Ascending aorta (tissue), 2 donors: ENCODE measurements around the gene TOX3. TPM values are rescaled to one million over a fixed set of nuclear protein-coding genes. Genes with fewer than 3 reads are reported as not detected.

Experiments used
- DNase-seq, 2 donors: peaks; one replicate each; pipeline ENCODE4 v3.0.0-alpha.2; 2019; ENCODE audit warnings: low spot score in 2 of 2
- H3K27ac ChIP-seq, 2 donors: fragments of 200-600 bp; sonication (generic); one replicate each; pipeline ENCODE4 v1.5.1; 2016 to 2017; ENCODE audit warnings: mild to moderate bottlenecking in 1 of 2
- H3K27me3 ChIP-seq: fragments of 200-600 bp; sonication (generic); one replicate; pipeline ENCODE4 v1.5.1; 2017
- H3K36me3 ChIP-seq, 2 donors: fragments of 200-600 bp; sonication (generic); one replicate each; pipeline ENCODE4 v1.5.1; 2016
- H3K4me1 ChIP-seq, 2 donors: fragments of 200-600 bp; sonication (generic); one replicate each; pipeline ENCODE4 v1.5.1; 2016 to 2017; ENCODE audit warnings: mild to moderate bottlenecking in 1 of 2
- H3K4me3 ChIP-seq, 2 donors: fragments of 200-600 bp; sonication (generic); one replicate each; pipeline ENCODE4 v1.5.1; 2016 to 2017; ENCODE audit warnings: mild to moderate bottlenecking in 1 of 2
- H3K9me3 ChIP-seq, 2 donors: fragments of 200-600 bp; sonication (generic); one replicate each; pipeline ENCODE4 v1.5.1; 2016
- CTCF ChIP-seq, 3 experiments: fragments of 200-600 bp in 2 of 3; fragments of 450-650 bp in 1 of 3; sonication (generic) in 2 of 3; IDR thresholded peaks; one replicate each; pipeline ENCODE4 v1.5.1; 2016 to 2019; ENCODE audit warnings: antibody characterized with exemption in 3 of 3, mild to moderate bottlenecking in 1 of 3, moderate library complexity in 1 of 3
- intact Hi-C: fragments of 100-400 bp; cut with DNase I; formaldehyde crosslinking; loops from one replicate; pipeline ENCODE4 v1.15.1; 2023
- total RNA-seq: library from RNA; depleted of rRNA; stranded (reverse); fragments of >200 nt; gene quantifications from one replicate; pipeline ENCODE4 v1.1.0, GENCODE V29; 2016

The TOX3 gene
- total RNA-seq, 1 donor from 2014 or later, result not detected

GRCh38 chr16:52496051-52496876 is 50.7 kb downstream of the TOX3 start:
- no peak for DNase-seq
- no peaks in the 10 kb centered on the region for H3K9me3 ChIP-seq
- no peak overlapping the region for H3K27ac ChIP-seq
- intact Hi-C loops, result no loop called here
- H3K4me1 ChIP-seq, result no peaks in the 10 kb centered on the region
- no peaks in the 10 kb centered on the region for H3K27me3 ChIP-seq
- H3K36me3 ChIP-seq, result no peaks in the 10 kb centered on the region
- TF ChIP-seq CTCF (IDR thresholded peaks at IDR 0.05), result no peak
- H3K4me3 ChIP-seq, result no peak overlapping the region

DNA sequence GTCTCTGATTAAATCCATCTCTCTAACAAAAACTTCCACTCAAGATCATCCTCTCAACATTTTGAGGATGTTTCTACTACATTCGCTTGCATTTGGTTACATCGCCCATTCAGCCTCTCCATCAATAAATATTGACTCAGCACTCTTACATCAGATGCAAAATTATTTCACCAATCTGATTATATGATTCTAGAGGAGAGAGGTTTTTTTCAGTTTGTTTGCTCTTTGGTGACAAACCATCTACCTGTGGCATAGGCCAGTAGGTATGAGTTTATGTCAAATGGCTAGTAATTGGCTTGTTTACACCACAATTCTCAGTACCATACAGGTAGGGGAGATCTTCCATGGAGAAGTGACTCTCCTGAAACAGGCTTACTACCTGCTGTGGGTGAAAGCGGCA is 52.3 kb downstream of the TOX3 start:
- Histone ChIP-seq H3K9me3 (no peaks in the 10 kb centered on the region), H3K4me3 (no peak overlapping the region), H3K36me3 (no peaks in the 10 kb centered on the region), H3K27me3 (no peaks in the 10 kb centered on the region), H3K4me1 (no peaks in the 10 kb centered on the region), H3K27ac (no peak overlapping the region)
- no peak for DNase-seq
- intact Hi-C loops, result no loop called here
- no peak for TF ChIP-seq CTCF (IDR thresholded peaks at IDR 0.05)

DNA sequence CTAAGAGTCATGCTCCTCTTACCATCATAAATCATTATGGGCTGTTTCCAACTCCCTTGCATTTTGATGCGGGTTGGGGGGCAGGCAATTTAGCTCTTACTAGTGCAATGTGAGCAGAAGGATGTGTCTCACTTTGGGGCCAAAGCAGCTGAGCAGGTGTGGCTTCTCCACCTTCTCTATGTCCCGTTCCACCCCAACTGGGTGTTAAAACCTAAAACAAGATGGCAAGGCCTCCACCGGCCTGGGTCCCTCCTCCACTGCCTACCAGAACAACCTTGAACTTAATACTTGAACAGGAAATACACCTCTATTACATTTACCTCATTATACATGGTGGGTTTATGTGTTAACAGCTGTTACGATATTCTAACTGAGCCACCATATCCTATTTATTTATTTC is 52.8 kb downstream of the TOX3 start:
- H3K4me3 ChIP-seq, result no peak overlapping the region
- H3K27ac ChIP-seq, result no peak overlapping the region
- H3K36me3 ChIP-seq, result no peaks in the 10 kb centered on the region
- TF ChIP-seq CTCF (IDR thresholded peaks at IDR 0.05), result no peak
- no peaks in the 10 kb centered on the region for H3K27me3 ChIP-seq
- no peaks in the 10 kb centered on the region for H3K4me1 ChIP-seq
- DNase-seq, result no peak
- intact Hi-C loops, result no loop called here
- no peaks in the 10 kb centered on the region for H3K9me3 ChIP-seq

DNA sequence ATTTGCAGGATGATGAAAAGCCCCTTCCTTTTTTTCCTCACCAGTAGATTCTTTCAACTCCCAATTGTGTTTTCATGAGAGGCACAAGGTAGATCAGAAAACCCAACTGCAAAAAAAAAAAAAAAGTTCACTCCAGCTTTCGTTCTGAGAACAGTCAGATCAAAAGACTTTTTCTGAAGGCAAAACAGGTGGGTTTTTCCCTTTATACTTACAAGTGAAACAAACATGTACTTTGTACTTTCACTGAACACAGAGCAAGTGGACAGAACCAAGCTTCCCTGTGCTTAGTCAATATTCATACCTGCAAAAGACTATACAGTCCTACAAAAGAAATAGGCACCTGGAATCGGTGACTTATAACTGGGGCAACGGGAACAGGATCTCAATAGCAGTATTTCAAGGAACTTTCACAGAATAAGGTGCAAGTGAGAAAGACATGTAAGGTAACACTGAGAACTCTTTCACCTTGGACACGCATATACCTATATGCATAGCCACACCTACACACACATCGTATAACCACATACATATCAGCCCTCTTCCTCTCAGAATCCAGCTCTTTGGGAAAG is 54.1 kb downstream of the TOX3 start:
- no peak for TF ChIP-seq CTCF (IDR thresholded peaks at IDR 0.05)
- Histone ChIP-seq H3K27ac (no peak overlapping the region), H3K4me1 (no peaks in the 10 kb centered on the region), H3K36me3 (no peaks in the 10 kb centered on the region), H3K9me3 (no peaks in the 10 kb centered on the region), H3K27me3 (no peaks in the 10 kb centered on the region), H3K4me3 (no peak overlapping the region)
- no peak for DNase-seq
- intact Hi-C loops, result no loop called here

GRCh38 chr16:52491216-52491615 is 55.7 kb downstream of the TOX3 start:
- H3K27ac ChIP-seq, result no peak overlapping the region
- no peaks in the 10 kb centered on the region for H3K27me3 ChIP-seq
- TF ChIP-seq CTCF (IDR thresholded peaks at IDR 0.05), result no peak
- H3K4me3 ChIP-seq, result no peak overlapping the region
- intact Hi-C loops, result no loop called here
- no peaks in the 10 kb centered on the region for H3K9me3 ChIP-seq
- DNase-seq, result no peak
- no peaks in the 10 kb centered on the region for H3K36me3 ChIP-seq
- no peaks in the 10 kb centered on the region for H3K4me1 ChIP-seq
